Motor neuron (in vitro differentiated cells): ENCODE measurements around the gene NALCN. TPM values are rescaled to one million over a fixed set of nuclear protein-coding genes. Genes with fewer than 3 reads are reported as not detected.
A peak's percentile ranks its signal among the peaks of the same experiment; 100 is the strongest.

Source experiments
- ATAC-seq, 8 experiments: fragments of 200-7000 bp; cut with Tn5 transposase; replicated peaks in 6 of 8; 2 replicates each; pipeline ENCODE4 v1.8.0; 2021; ENCODE audit warnings: mild to moderate bottlenecking in 8 of 8, moderate library complexity in 8 of 8
- H3K27ac ChIP-seq, 2 donors: fragments of 250-450 bp; sonication (Bioruptor Pico); 2 replicates each; pipeline ENCODE4 v1.9.0; 2021; ENCODE audit warnings: antibody characterized with exemption in 2 of 2, mild to moderate bottlenecking in 2 of 2, moderate library complexity in 1 of 2
- H3K4me1 ChIP-seq, 2 donors: fragments of 250-450 bp; sonication (Bioruptor Pico); replicated peaks in 1 of 2; 2 replicates each; pipeline ENCODE4 v1.6.1; 2021; ENCODE audit warnings: antibody characterized with exemption in 2 of 2, mild to moderate bottlenecking in 2 of 2, moderate library complexity in 1 of 2
- H3K4me3 ChIP-seq, 5 donors: fragments of 250-450 bp; sonication (Bioruptor Pico); 2 replicates each; pipeline ENCODE4 v1.9.0; 2021; ENCODE audit warnings: antibody characterized with exemption in 5 of 5, mild to moderate bottlenecking in 5 of 5, moderate library complexity in 4 of 5
- WGBS, 10 experiments: fragments of 450-650 bp; shearing (Covaris generic); methylation state at CpG; one replicate each; pipeline ENCODE4 v1.0.0; 2022; 5-methylcytosine and 5-hydroxymethylcytosine counted together
- in situ Hi-C, 9 experiments: fragments of 400-800 bp; cut with MboI; loops; one replicate each; pipeline ENCODE4 v1.15.0; 2021; ENCODE audit warnings: low sequenced_read_pairs in 9 of 9, low pct_unique_long_range_greater_than_20kb in 2 of 9; ENCODE audit not compliant: unreplicated experiment in 9 of 9
- total RNA-seq, 8 experiments: library from RNA; unstranded; fragments of 300-600 nt; gene quantifications; 2 replicates each; pipeline versions ENCODE4 v1.2.3 to v1.2.4, GENCODE V29; 2022

The NALCN gene
- total RNA-seq, 8 experiments from 2014 or later: 0.40 to 21.3 (median 3.0) TPM

DNA sequence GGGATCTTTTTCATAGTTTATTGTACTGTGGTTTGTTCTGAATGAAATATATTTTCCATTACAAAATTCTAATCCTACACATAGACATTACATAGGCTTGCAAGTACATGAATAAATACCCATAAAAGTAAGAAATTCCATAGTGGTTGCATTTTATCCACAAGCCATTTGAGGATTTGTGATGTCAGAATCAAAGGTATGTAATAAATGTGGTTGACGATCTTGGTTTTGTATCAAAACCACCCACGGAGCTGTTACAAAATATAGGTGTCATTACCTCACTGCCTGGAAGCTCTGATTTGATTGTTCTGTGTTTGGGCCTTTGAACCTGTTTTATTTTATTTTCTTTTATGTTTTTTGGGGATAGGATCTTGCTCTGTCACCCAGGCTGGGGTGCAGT, 125.1 kb downstream of the NALCN start:
- H3K4me3 ChIP-seq: no peak overlapping the region
- peaks cover 12 to 24% of the 10 kb centered on the region in 2 donors for H3K4me1 ChIP-seq
- no peak overlapping the region for H3K27ac ChIP-seq
- no peak for ATAC-seq
- WGBS, 10 experiments: 50 to 100% (median 81%) methylated on average over 1 to 2 of the region's 2 CpGs; no CpG with 5 or more reads in 2 of the 10 experiments
- in situ Hi-C loops: no loop called here

DNA sequence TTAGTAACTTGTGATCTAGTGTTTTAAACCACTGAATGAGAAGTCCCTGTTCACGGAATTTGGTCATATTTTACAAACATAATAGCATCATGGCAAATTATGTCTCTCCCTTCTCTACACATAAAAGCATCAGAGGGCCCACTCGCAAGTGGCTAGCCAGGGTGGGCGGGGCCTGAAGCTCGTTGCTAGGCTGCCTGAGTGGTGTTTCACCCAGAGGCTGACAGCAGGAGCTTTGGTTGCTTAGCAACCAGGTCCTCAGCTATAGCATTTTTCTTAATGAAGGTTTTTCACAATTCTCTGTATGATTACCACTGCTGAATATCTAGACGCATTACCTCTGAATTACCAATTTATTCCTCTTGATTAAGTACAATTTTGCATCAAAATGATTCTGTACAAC, 126.5 kb downstream of the NALCN start:
- in situ Hi-C loops: no loop called here
- Histone ChIP-seq H3K4me3 (no peak overlapping the region), H3K27ac (no peak overlapping the region), H3K4me1 (peaks cover 12 to 24% of the 10 kb centered on the region in 2 donors)
- peak; percentile 57 to 100 (median 100) for ATAC-seq
- 0 to 33% (median 2%) methylated on average over 1 to 5 of the region's 5 CpGs for WGBS, 10 experiments

DNA sequence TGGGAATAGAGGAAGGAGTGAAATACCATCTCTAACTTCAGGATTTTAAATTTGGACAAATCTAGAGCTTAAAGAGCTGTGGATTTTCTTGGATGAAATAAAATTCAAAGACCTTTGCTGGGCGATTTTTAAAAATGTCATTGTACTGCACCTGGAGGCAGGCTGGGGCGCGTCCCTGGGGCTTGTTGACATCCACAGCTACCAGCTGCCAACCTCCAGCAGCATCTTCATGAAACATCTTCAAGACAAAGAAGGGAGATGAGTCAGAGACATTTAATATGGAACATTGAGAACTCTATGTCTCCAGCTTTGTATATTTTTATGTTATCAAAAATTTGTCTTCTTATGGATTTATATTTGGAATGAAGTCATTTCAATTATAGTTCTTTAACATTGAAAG, 132.5 kb downstream of the NALCN start:
- in situ Hi-C loops: no loop called here
- H3K27ac ChIP-seq: no peak overlapping the region

DNA sequence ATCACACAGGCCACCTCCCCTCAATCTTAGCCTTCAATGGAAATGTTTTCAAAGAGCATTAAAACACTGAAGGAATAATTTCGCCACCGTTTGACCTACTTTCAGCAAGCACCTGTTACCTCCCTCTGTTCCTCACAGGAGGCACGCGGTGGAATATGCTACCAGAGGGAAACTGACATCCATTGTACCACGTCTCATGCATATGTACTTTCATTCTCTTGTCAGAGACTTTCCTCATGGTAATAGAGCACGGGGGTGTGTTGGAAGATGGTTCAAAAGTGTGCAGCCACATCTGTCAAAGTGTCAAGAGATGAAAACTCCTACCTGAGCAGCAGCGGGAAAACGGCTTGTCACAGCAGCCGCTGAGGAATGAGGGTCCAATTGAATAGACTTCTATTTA, 143.4 kb downstream of the NALCN start:
- in situ Hi-C loops: no loop called here
- H3K27ac ChIP-seq: no peak overlapping the region
- no peak overlapping the region for H3K4me3 ChIP-seq
- 52 to 87% (median 71%) methylated on average over 1 to 8 of the region's 9 CpGs; no CpG with 5 or more reads in 1 of the 10 experiments for WGBS, 10 experiments
- no peaks in the 10 kb centered on the region for H3K4me1 ChIP-seq
- no peak for ATAC-seq

More for the DNA sequence above, 132.5 kb downstream of the NALCN start:
- Histone ChIP-seq H3K4me3 (no peak overlapping the region), H3K4me1 (no peaks in the 10 kb centered on the region)
- 0 to 100% (median 80%) methylated on average over 1 to 3 of the region's 3 CpGs; no CpG with 5 or more reads in 3 of the 10 experiments for WGBS, 10 experiments
- no peak for ATAC-seq

DNA sequence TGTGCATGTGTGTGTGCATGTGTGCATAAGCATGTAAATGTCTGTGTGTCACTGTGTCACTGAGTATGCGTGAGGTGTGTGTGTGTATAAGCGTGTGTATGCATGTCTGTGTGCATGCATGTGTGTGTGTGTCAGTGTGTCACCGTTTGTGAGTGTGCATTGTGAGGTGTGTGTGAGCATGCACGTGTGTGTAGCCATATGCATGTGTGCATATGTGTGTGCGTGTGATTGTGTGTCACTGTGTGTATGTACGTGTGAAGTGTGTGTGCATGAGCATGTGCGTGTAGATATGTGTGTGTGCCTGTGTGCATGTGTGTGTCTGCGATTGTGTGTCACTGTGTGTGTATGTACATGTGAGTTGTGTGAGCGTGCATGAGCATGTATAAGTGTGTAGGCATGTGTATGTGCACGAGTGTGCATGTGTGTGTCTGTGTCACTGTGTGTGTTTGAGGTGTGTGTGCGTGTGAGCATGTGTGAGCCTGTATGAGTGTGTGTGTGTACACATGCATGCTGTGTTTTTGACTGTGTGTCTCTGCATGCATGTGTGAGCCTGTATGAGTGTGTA, 144.5 kb downstream of the NALCN start:
- H3K4me1 ChIP-seq: no peaks in the 10 kb centered on the region
- ATAC-seq: no peak
- H3K4me3 ChIP-seq: no peak overlapping the region
- in situ Hi-C loops: no loop called here
- H3K27ac ChIP-seq: no peak overlapping the region
- 50 to 100% (median 84%) methylated on average over 1 to 7 of the region's 11 CpGs for WGBS, 10 experiments

DNA sequence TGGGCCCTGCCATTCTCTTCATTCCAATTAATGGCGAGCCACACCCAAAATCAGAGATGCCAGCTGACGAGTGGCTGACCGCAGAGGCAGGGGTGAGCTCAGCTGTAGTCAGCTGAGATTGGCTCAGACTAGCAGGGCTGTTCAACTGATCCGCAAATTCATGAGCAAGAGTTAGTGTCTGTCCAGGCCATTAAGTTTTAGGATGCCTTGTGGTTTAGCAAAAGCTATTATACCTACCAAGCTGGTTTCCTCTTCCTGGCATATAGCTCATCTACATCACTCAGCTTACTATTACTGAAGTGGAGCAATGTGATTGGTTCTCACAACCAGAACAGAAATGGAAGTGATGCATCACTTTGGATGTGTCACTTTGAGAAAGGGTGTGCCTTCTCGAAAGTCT, 148.7 kb downstream of the NALCN start:
- in situ Hi-C loops: no loop called here
- no peak overlapping the region for H3K27ac ChIP-seq
- 17 to 100% (median 92%) methylated on average over 1 to 4 of the region's 5 CpGs; no CpG with 5 or more reads in 3 of the 10 experiments for whole genome bisulfite sequencing, 10 experiments

DNA sequence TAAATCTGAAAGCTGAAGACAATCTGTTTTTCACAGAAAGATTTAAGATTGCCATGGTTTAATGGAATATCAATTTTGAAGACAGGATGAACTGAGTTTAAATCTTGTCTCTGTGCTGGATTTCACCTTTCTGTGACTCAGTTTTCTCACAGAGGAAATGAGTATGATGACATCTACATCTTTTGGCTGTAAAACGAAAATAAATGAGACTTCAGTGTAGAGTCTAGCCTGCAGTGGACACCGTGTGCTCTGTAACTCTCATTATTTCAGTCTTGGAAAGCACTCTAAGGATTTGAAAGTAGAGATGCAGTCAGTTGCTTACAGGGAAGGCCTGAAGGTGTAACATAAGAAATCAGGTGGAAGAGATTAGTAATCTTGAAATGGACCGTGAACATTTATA, 150.4 kb downstream of the NALCN start:
- peaks cover 0 to 2% of the 10 kb centered on the region in 2 donors for H3K4me1 ChIP-seq
- in situ Hi-C loops: no loop called here
- no peak for ATAC-seq
- 40 to 100% (median 85%) methylated on average over 1 to 3 of the region's 3 CpGs; no CpG with 5 or more reads in 1 of the 10 experiments for WGBS, 10 experiments
- no peak overlapping the region for H3K27ac ChIP-seq
- no peak overlapping the region for H3K4me3 ChIP-seq

More for the DNA sequence above, 148.7 kb downstream of the NALCN start:
- ATAC-seq: peak in 1 of 8 experiments; percentile 39
- Histone ChIP-seq H3K4me3 (no peak overlapping the region), H3K4me1 (peaks cover 0 to 2% of the 10 kb centered on the region in 2 donors)

DNA sequence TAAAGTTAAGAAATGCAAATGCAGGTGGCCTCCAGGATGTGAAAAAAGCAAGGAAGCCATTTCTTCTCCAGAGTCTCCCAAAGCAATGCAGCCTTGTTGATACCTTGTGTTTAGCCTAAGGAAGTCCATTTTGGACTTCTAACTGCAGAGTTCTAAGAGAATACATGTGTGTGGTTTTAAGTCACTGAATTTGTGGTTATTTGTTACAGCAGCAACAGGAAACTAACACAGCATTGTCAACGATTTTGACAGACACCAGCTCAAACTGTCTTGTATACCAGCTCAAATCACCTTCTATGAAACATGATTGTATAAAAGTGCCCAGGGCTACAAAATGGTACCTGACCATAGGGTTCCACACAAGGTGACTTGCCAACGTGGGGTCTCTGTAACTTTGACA, 151.4 kb downstream of the NALCN start:
- Histone ChIP-seq H3K4me1 (peaks cover 0 to 2% of the 10 kb centered on the region in 2 donors), H3K4me3 (no peak overlapping the region), H3K27ac (no peak overlapping the region)
- in situ Hi-C loops: no loop called here
- WGBS, 10 experiments: 17 to 100% (median 63%) methylated on average over 1 to 2 of the region's 2 CpGs; no CpG with 5 or more reads in 5 of the 10 experiments
- no peak for ATAC-seq

DNA sequence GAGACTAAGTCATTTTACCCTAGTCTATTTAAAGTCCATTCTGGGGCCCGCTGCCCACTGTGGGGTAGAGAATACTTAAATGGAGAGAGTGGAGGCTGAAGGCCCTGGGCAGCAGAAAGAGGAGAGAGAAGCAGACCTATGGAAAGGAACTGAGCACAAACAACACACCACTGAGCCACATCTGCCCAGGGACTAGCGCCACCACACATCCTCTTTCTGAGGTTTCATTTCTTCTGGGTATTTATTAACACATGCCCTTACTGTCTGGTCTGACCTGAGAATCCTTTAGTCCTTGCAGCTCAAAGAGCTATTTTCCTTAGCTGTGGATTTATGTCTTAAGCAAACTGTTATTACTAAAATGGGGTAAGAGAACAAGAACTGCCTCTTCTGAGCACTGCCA, 154.0 kb downstream of the NALCN start:
- in situ Hi-C loops: no loop called here
- no peak overlapping the region for H3K4me3 ChIP-seq
- peaks cover 7 to 13% of the 10 kb centered on the region in 2 donors for H3K4me1 ChIP-seq
- ATAC-seq: no peak
- 50 to 86% (median 80%) methylated on average over 1 to 2 of the region's 2 CpGs; no CpG with 5 or more reads in 5 of the 10 experiments for WGBS, 10 experiments
- H3K27ac ChIP-seq: no peak overlapping the region

DNA sequence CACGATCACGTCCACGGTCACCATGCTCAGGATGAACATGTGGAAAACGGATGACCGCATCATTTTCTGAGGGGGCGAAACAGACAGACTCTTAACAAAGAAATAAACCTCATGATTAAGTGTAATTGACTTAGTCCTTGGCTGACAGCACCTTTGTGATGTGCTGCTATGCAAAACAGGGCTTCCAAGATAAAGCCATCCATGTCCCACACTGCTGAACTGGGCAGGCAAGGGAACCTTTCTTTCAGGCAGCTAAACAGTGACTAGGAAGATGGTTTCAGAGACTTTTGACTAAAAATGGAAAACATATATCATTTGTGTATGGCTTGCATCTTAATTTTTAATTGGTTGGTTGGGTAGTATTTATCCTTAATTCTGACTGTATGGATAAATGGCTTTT, 157.8 kb downstream of the NALCN start:
- Histone ChIP-seq H3K4me1 (peaks cover 7 to 11% of the 10 kb centered on the region in 2 donors), H3K4me3 (no peak overlapping the region), H3K27ac (no peak overlapping the region)
- in situ Hi-C loops: no loop called here
- WGBS, 10 experiments: 75 to 93% (median 92%) methylated on average over 4 to 6 of the region's 6 CpGs; no CpG with 5 or more reads in 5 of the 10 experiments
- ATAC-seq: peak in 4 of 8 experiments; percentile 34 to 46 (median 39)

DNA sequence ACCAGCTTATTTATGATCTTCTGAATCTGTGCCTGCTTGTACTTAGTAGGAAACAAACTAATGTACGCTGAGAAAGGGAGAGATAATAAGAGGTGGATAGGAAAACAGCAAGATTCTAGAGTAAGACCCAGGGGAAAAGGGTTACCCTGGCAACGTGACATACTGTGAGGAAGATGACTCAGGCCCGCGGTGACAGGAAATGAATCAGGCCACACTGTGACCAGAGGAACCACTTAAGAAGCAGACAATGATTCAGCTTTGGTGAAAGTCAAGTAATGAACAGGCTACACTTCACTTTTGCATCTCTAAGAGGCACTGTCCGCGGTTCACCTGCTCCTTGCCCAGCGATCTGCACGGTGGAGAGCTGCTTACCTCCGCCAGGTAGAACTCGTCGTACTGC, 158.2 kb downstream of the NALCN start:
- 0 to 84% (median 53%) methylated on average over 1 to 11 of the region's 11 CpGs for WGBS, 10 experiments
- peak in 7 of 8 experiments; percentile 67 to 100 (median 99) for ATAC-seq
- in situ Hi-C loops: no loop called here
- Histone ChIP-seq H3K27ac (no peak overlapping the region), H3K4me1 (peaks cover 7 to 11% of the 10 kb centered on the region in 2 donors), H3K4me3 (peak overlapping the region in 1 of 5 donors; percentile 10)

DNA sequence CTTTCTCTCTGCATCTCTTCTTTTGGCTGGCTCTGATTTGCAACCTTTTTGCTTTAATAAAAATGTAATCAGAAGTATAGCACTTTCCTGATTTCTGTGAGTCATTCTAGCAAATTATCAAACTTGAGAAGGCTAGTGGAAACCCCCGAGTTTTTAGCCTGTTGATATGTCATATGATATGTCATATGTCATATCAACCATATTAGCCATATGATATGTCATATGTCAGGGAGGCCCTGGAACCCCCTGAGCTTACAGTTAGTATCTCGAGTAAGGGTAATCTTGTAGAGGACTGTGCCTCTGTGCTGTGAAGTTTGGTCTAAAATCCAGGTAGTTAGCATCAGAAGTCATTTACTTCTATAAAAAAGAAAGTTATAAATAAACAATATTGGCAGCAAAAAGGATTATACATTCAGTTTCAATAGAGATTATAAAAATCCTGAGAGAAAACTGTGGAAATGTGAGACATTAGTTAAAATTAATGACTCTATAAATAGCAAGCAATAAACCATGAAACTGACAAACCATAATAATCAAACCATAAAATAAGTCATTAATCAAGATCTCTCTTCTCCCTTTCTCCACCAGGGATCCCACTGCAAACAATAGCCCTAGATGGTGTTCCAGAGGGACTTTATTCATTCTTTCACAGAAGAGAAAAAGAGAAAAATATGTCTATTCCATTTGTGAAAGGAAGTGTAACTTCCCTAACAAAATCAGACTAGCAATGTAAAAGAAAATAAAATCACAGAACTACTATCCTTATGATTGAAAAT, 167.4 kb downstream of the NALCN start:
- Histone ChIP-seq H3K4me1 (peaks cover 0 to 13% of the 10 kb centered on the region in 2 donors), H3K4me3 (no peak overlapping the region), H3K27ac (no peak overlapping the region)
- WGBS, 10 experiments: 17 to 100% (median 74%) methylated on average over 1 to 2 of the region's 2 CpGs; no CpG with 5 or more reads in 1 of the 10 experiments
- in situ Hi-C loops: no loop called here
- peak in 3 of 8 experiments; percentile 37 to 75 (median 61) for ATAC-seq

DNA sequence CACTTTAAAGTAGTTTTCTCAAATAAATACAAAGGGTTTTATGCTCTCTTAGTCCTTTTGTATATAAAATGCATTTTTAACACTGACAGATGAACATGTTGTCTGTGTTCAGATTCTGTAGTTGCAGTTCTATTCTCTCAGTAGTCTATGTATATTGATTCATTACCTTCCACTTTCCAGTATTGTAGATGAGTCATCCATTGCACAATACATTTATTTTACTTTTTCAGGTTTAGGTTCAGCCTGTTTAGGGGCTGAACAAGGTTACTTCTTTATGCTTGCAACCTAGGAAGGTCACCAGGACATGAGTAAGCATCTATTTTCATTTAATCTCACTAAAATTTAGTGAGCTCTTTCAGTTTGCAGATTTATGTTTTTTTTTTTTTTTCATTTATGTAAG, 173.6 kb downstream of the NALCN start:
- in situ Hi-C loops: no loop called here
- Histone ChIP-seq H3K27ac (no peak overlapping the region), H3K4me3 (no peak overlapping the region), H3K4me1 (peaks cover 2 to 3% of the 10 kb centered on the region in 2 donors)
- peak in 4 of 8 experiments; percentile 40 to 91 (median 66) for ATAC-seq
